Hematopoietic multipotent progenitor cell treated with erythropoietin and hydrocortisone succinate and interleukin-3 and kit ligand, for 4 days (in vitro differentiated cells): Measurements from ENCODE around the gene SIPA1L2.

Experiments used
- DNase-seq: peaks from one replicate; pipeline ENCODE4 v3.0.0-alpha.2; 2015

SIPA1L2 gene

GRCh38 chr1:232587141-232588008, 42.6 kb downstream of the SIPA1L2 start:
- DNase-seq, result no peak

- no peak for DNase-seq
These were observed 43.3 kb downstream of the SIPA1L2 start for GRCh38 chr1:232586679-232587078.

- no peak for DNase-seq
These were observed 44.4 kb downstream of the SIPA1L2 start for GRCh38 chr1:232585486-232585885.

- no peak for DNase-seq
These were observed 48.0 kb downstream of the SIPA1L2 start for GRCh38 chr1:232581932-232582331.
